B cell (primary cell): Measurements from ENCODE around the gene ZFAND2A. TPM values are rescaled to one million over a fixed set of nuclear protein-coding genes. Genes with fewer than 3 reads are reported as not detected.
"Not testable (repeated sequence)": the region's sequence is repeated elsewhere in the genome, so short reads cannot be mapped to it uniquely, and the experiment has no call there.

Source experiments
- ATAC-seq: fragments of 200-7000 bp; cut with Tn5 transposase; one replicate; pipeline ENCODE4 v1.10.0; 2021; ENCODE audit warnings: low read depth, mild to moderate bottlenecking, moderate number of reproducible peaks, moderate library complexity
- CTCF ChIA-PET: fragments of 350-600 bp; sonication (Branson Sonifier 250); formaldehyde crosslinking; loops from one replicate; lab custom pipeline; 2021; ENCODE audit warnings: antibody characterized with exemption, inconsistent platforms; lab: Charles Lee
- POLR2A ChIA-PET: fragments of 350-600 bp; sonication (Branson Sonifier 250); formaldehyde crosslinking; loops from one replicate; lab custom pipeline; 2021; ENCODE audit warnings: antibody characterized with exemption; lab: Charles Lee
- DNase-seq: peaks from one replicate; pipeline ENCODE4 v3.0.0; 2013
- H2AFZ ChIP-seq: 2 replicates; pipeline ENCODE4 v1.6.1; 2012; ENCODE audit warnings: mild to moderate bottlenecking, low read depth, low read length; ENCODE audit not compliant: insufficient read depth, poor library complexity, severe bottlenecking
- H3K27ac ChIP-seq, 2 donors: 1 replicate in 1 of 2; 2 replicates in 1 of 2; pipeline ENCODE4 v1.5.1; 2012 to 2013; ENCODE audit warnings: low read length in 2 of 2, mild to moderate bottlenecking in 2 of 2, moderate library complexity in 1 of 2
- H3K27me3 ChIP-seq, 4 experiments: fragments of 200-600 bp in 1 of 4; sonication (generic) in 1 of 4; replicated peaks in 1 of 4; 1 replicate in 2 of 4; 2 replicates in 2 of 4; pipeline versions ENCODE4 v1.6.1 to v1.7.0; 2013 to 2016; ENCODE audit warnings: low read length in 3 of 4, mild to moderate bottlenecking in 2 of 4, mixed read lengths in 1 of 4, moderate library complexity in 1 of 4; ENCODE audit not compliant: insufficient read depth in 4 of 4, control insufficient read depth in 3 of 4; ENCODE audit errors: control extremely low read depth in 1 of 4
- H3K36me3 ChIP-seq, 2 experiments: replicated peaks in 1 of 2; 1 replicate in 1 of 2; 2 replicates in 1 of 2; pipeline versions ENCODE4 v1.6.1 to v1.7.1; 2013; ENCODE audit warnings: low read length in 1 of 2; ENCODE audit not compliant: insufficient read depth in 2 of 2, control insufficient read depth in 1 of 2; ENCODE audit errors: control extremely low read depth in 1 of 2, extremely low read depth in 1 of 2
- H3K4me1 ChIP-seq, 2 donors: fragments of 200-600 bp in 1 of 2; sonication (generic) in 1 of 2; 1 replicate in 1 of 2; 2 replicates in 1 of 2; pipeline versions ENCODE4 v1.5.1 to v1.6.1; 2013 to 2017; ENCODE audit warnings: low read length in 2 of 2; ENCODE audit not compliant: control insufficient read depth in 2 of 2, insufficient read depth in 2 of 2
- H3K4me2 ChIP-seq: replicated peaks from 2 replicates; pipeline ENCODE3; 2012; ENCODE audit warnings: mild to moderate bottlenecking, low read depth, low read length; ENCODE audit not compliant: poor library complexity, severe bottlenecking
- H3K4me3 ChIP-seq, 5 experiments: fragments of 200-600 bp in 1 of 5; sonication (generic) in 1 of 5; 1 replicate in 3 of 5; 2 replicates in 2 of 5; pipeline versions ENCODE4 v1.5.1 to v1.7.0; 2011 to 2016; ENCODE audit warnings: low read length in 4 of 5, mild to moderate bottlenecking in 4 of 5, low read depth in 2 of 5, control low read depth in 1 of 5, moderate library complexity in 1 of 5; ENCODE audit not compliant: insufficient read depth in 1 of 5; ENCODE audit errors: control extremely low read depth in 1 of 5, extremely low read depth in 1 of 5
- H3K79me2 ChIP-seq: fragments of 200-600 bp; sonication (generic); one replicate; pipeline ENCODE4 v1.6.0; 2016; ENCODE audit warnings: low read length; ENCODE audit not compliant: control insufficient read depth, insufficient read depth
- H3K9ac ChIP-seq: fragments of 200-600 bp; sonication (generic); 2 replicates; pipeline ENCODE4 v1.6.1; 2017; ENCODE audit warnings: mild to moderate bottlenecking, low read length, moderate library complexity
- H3K9me3 ChIP-seq, 3 donors: one replicate each; pipeline versions ENCODE4 v1.6.1 to v1.7.1; 2013; ENCODE audit warnings: low read length in 2 of 3; ENCODE audit not compliant: control insufficient read depth in 2 of 3, insufficient read depth in 1 of 3; ENCODE audit errors: control extremely low read depth in 1 of 3
- H4K20me1 ChIP-seq: 2 replicates; pipeline ENCODE4 v1.6.0; 2012; ENCODE audit warnings: mild to moderate bottlenecking, low read length; ENCODE audit not compliant: insufficient read depth, control insufficient read depth, poor library complexity, severe bottlenecking
- H3K27ac Mint-ChIP-seq: one replicate; pipeline ENCODE4 v1.8.0; 2021; ENCODE audit warnings: mixed read lengths
- H3K27me3 Mint-ChIP-seq: one replicate; pipeline ENCODE4 v1.8.0; 2021; ENCODE audit warnings: mixed read lengths
- H3K4me1 Mint-ChIP-seq: one replicate; pipeline ENCODE4 v1.8.0; 2021; ENCODE audit warnings: mixed read lengths
- H3K4me3 Mint-ChIP-seq: one replicate; pipeline ENCODE4 v1.8.0; 2021; ENCODE audit warnings: mixed read lengths
- H3K9me3 Mint-ChIP-seq: one replicate; pipeline ENCODE4 v1.8.0; 2022; ENCODE audit warnings: mixed read lengths; ENCODE audit not compliant: insufficient read depth
- CTCF ChIP-seq: fragments of 200-600 bp; IDR thresholded peaks from one replicate; pipeline ENCODE4 v1.8.0; 2022; ENCODE audit warnings: antibody characterized with exemption, mild to moderate bottlenecking
- EZH2 ChIP-seq: IDR thresholded peaks from 2 replicates; pipeline ENCODE4 v1.6.1; 2012; ENCODE audit warnings: borderline replicate concordance, low read depth, mild to moderate bottlenecking, moderate library complexity, low read length; ENCODE audit not compliant: insufficient read depth, poor library complexity, severe bottlenecking
- WGBS: methylation state at CpG from one replicate; pipeline ENCODE4 v1.1.5; 2013; ENCODE audit warnings: missing lambda C conversion rate; ENCODE audit not compliant: insufficient coverage; 5-methylcytosine and 5-hydroxymethylcytosine counted together
- intact Hi-C: fragments of 100-400 bp; cut with micrococcal nuclease; formaldehyde crosslinking; loops from one replicate; pipeline ENCODE4 v1.10.0; 2022
- polyA plus RNA-seq: library from polyadenylated mRNA; depleted of rRNA; stranded (reverse); fragments of >200 nt; gene quantifications from 2 replicates; pipeline ENCODE4 v1.2.3, GENCODE V29; 2012
- total RNA-seq, 2 donors: library from RNA; stranded (reverse); fragments of 120-200 nt in 1 of 2; gene quantifications; 1 replicate in 1 of 2; 2 replicates in 1 of 2; pipeline versions ENCODE4 v1.2.3 to v1.2.4, GENCODE V29; 2013 to 2022

ZFAND2A gene
- total and polyA plus RNA-seq, 2 donors (not counting 1 experiment from before 2014, with no cell fraction given), result 26.7 to 113 TPM

- ATAC-seq (no peak), DNase-seq (no peak)
- intact Hi-C loops, result no loop called here
- Mint-ChIP-seq H3K27ac (no peak overlapping the region), H3K4me1 (peaks cover 25% of the 10 kb centered on the region), H3K27me3 (no peaks in the 10 kb centered on the region), H3K9me3 (no peaks in the 10 kb centered on the region), H3K4me3 (no peak overlapping the region)
- ChIA-PET POLR2A (no interaction called here), CTCF (interaction anchor here (2.1 kb wide), 1 partner anchor 164 kb away, joined by 8 read pairs; no protein-coding TSS in a partner anchor)
- 83% methylated on average over 6 of the region's 10 CpGs for WGBS
- TF ChIP-seq EZH2 (no peak), CTCF (no peak)
- Histone ChIP-seq H2AFZ (no peak overlapping the region), H3K79me2 (peaks cover 43% of the 10 kb centered on the region), H3K27ac (no peak overlapping the region), H3K4me3 (no peak overlapping the region), H3K4me2 (no peak overlapping the region), H3K9me3 (no peaks in the 10 kb centered on the region), H4K20me1 (peaks cover 7% of the 10 kb centered on the region), H3K9ac (no peak overlapping the region), H3K27me3 (no peaks in the 10 kb centered on the region), H3K36me3 (peaks cover 0 to 51% of the 10 kb centered on the region in 2 experiments), H3K4me1 (peaks cover 16 to 24% of the 10 kb centered on the region in 2 donors)
These were observed 3.0 kb downstream of the ZFAND2A start for GRCh38 chr7:1156782-1157535.

DNA sequence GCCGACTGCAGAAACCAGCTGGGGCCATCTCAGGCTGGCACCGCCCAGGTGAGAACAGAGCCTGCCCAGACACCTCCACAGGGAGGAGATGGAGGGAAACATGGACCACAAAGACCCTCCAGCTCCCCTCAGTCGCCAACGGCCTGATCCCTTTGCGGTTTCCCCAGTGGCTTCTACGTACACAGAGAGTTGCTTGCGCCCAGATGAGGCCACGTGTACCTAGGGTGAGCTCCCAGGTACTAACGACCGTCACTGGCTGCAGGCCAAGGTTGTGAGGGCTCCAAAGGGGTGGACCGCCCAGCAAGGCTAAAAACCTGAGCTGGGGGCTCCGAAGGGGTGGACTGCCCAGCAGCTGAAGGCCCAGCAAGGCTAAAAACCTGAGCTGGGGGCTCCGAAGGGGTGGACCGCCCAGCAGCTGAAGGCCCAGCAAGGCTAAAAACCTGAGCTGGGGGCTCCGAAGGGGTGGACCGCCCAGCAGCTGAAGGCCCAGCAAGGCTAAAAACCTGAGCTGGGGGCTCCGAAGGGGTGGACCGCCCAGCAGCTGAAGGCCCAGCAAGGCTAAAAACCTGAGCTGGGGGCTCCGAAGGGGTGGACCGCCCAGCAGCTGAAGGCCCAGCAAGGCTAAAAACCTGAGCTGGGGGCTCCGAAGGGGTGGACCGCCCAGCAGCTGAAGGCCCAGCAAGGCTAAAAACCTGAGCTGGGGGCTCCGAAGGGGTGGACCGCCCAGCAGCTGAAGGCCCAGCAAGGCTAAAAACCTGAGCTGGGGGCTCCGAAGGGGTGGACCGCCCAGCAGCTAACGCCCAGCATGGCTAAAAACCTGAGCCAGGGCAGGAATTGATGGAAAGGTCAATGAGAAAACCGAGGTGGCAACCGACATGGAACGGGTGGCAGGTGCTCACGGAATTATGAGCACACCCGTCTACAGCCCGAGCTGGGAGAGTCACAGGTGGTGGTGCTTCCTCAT lies 3.9 kb downstream of the ZFAND2A start:
- H3K27ac ChIP-seq, H3K27me3 Mint-ChIP-seq, H3K9me3 ChIP-seq, H2AFZ ChIP-seq, intact Hi-C loops, DNase-seq, H3K4me3 ChIP-seq, H3K4me3 Mint-ChIP-seq, H3K9me3 Mint-ChIP-seq, H3K9ac ChIP-seq, ATAC-seq, H3K4me2 ChIP-seq, H4K20me1 ChIP-seq, H3K27me3 ChIP-seq, H3K27ac Mint-ChIP-seq: not testable (repeated sequence)
- H3K4me1 ChIP-seq, result peaks cover 14 to 28% of the 10 kb centered on the region in 2 donors
- ChIA-PET POLR2A (interaction anchor here (0.6 kb wide), 1 partner anchor 340 kb away, joined by 4 read pairs; no protein-coding TSS in a partner anchor), CTCF (interaction anchor here (1.2 to 2.1 kb wide), 2 partner anchors 161 to 163 kb away, joined by 5 to 8 read pairs; no protein-coding TSS in a partner anchor)
- 98% methylated on average over 16 of the region's 33 CpGs for WGBS
- H3K4me1 Mint-ChIP-seq, result peaks cover 26% of the 10 kb centered on the region
- peaks cover 43% of the 10 kb centered on the region for H3K79me2 ChIP-seq
- H3K36me3 ChIP-seq, result peaks cover 0 to 59% of the 10 kb centered on the region in 2 experiments
